Transverse colon (tissue), 3 donors: ENCODE measurements around the gene RSBN1.

Experiments used
- POLR2A ChIP-seq: fragments of 450-650 bp; IDR thresholded peaks from one replicate; pipeline ENCODE4 v1.6.1; 2016; ENCODE audit warnings: antibody characterized with exemption, mild to moderate bottlenecking, moderate library complexity
- TF ChIP-seq, protein P1 (sequence below), 5 experiments: fragments of 200-600 bp in 3 of 5; fragments of 450-650 bp in 2 of 5; sonication (generic) in 3 of 5; IDR thresholded peaks; 1 replicate in 2 of 5; 2 replicates in 3 of 5; pipeline ENCODE4 v1.5.1; 2016 to 2017; ENCODE audit warnings: antibody characterized with exemption in 5 of 5, inconsistent platforms in 3 of 5, mild to moderate bottlenecking in 2 of 5, moderate library complexity in 1 of 5

- TF ChIP-seq, protein P1, sequence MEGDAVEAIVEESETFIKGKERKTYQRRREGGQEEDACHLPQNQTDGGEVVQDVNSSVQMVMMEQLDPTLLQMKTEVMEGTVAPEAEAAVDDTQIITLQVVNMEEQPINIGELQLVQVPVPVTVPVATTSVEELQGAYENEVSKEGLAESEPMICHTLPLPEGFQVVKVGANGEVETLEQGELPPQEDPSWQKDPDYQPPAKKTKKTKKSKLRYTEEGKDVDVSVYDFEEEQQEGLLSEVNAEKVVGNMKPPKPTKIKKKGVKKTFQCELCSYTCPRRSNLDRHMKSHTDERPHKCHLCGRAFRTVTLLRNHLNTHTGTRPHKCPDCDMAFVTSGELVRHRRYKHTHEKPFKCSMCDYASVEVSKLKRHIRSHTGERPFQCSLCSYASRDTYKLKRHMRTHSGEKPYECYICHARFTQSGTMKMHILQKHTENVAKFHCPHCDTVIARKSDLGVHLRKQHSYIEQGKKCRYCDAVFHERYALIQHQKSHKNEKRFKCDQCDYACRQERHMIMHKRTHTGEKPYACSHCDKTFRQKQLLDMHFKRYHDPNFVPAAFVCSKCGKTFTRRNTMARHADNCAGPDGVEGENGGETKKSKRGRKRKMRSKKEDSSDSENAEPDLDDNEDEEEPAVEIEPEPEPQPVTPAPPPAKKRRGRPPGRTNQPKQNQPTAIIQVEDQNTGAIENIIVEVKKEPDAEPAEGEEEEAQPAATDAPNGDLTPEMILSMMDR (IDR thresholded peaks at IDR 0.05), result no peak
- TF ChIP-seq POLR2A, result no peak
These were observed 45.5 kb upstream of the RSBN1 start for GRCh38 chr1:113857776-113858175.
